Measurements from ENCODE around the gene SESN1.
A peak's percentile ranks its signal among the peaks of the same experiment; 100 is the strongest.
"Not testable (repeated sequence)": the region's sequence is repeated elsewhere in the genome, so short reads cannot be mapped to it uniquely, and the experiment has no call there.

The SESN1 gene

DNA sequence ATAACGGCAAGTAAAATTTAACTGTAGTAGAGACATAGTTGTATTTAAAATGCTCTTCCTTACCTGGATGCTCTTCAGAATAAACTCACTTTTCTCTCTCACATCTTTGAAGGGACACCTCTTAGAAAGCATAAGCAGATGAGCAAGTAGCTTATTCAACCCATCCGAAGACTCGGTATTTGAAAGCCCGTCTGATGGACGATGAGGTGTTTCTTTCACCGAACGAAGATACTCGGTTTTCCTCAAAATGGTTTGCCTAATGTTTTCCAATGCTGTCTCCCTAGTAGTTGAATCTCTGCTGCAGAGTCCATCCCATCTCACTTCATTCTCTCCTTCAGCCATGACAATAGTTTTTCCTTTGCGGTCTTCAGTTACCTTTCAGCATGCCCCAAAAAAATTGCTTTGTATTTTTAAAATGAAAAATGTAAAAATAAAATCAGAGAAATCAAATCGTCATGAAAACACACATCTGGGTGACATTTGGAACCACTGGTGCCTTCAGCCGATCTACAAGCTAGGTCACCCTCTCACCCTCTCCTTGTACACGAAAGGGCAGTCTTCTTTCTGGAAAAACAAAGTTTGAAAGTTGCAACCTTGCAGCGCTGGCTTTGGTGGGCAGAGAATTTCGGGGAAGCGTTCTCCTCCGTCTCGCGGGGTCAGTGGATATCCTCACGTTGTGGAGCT is 772 bp downstream of the SESN1 start:
- peak; percentile 6 for DNase-seq

DNA sequence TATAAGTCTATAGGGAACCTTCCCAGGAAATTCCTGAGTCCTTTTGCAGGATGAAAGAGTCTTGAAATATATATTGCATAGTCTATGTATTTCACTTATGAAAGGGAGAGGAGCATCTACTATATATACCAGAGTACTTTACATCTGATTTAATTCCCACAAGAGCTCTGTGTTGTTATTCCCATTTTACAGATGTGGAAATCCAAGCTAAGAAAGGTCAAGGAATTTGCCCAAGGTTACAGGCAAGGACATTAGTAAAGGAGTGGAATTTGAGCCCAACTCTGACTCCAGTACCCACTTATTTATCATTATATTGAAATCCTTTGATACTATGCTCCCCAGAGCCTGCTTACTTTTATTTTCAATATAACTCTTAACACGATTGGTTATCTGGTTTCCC is 2.6 kb downstream of the SESN1 start:
- no peak for DNase-seq

GRCh38 chr6:109091314-109092024 is 3.2 kb downstream of the SESN1 start:
- no peak for DNase-seq

DNA sequence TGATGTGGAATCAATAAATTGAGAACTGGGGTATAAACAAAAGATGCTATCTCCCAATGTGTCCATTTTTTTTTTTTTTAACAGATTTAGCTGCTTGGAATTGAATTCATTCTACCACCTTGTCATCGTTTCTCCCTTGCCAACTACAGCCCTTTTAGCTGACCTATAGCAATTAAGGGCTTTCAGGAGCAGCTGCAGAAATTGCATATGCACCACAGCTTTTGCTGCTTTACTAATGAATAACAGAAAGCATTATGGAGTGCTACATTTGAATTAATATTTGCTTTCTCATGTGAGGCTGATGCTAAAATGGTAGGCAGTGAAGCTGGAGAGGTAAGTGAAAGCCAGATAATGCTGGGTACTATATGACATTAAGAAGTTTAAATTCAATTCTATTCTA is 5.7 kb downstream of the SESN1 start:
- DNase-seq: no peak

DNA sequence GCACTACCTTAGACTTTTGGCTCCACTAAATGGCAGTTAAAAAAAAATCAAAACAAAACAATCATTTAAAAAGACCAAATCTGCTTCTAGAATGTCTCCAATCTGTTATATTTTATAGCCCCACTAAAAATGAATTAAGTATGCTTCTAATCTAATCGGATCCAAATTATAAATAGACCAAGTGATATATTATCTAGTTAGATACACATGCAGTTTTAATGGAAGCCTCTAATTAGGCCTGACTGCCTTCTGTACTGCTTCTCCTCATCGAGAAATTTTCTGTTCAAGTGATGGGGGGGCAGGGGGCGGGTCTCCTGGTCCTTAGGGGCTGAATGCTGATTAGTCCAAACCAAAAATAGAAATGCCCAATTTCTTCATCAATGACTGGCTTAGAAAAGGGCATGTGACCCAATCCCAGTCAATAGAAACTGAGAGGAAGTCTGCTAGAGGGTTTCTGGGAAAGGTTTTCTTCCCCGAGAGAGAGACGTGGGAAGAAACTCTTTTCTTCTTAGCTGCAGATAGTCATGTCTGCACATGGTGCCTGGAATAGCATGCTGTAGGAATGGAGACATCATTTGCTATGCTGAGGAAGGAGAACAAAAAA is 6.9 kb downstream of the SESN1 start:
- DNase-seq: no peak

DNA sequence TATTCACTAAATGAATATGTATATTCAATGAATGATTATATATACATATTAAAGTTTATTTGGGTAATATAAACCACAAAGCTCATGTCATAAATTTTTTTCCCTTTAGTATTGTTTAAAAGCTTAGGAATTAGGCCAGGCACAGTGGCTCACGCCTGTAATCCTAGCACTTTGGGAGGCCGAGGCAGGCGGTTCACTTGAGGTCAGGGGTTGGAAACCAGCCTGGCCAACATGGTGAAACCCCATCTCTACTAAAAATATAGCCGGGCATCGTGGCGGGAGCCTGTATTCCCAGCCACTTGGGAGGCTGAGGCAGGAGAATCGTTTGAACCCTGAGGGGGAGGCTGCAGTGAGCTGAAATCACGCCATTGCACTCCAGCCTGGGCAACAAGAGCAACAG is 10.5 kb downstream of the SESN1 start:
- not testable (repeated sequence) for DNase-seq

- no peak for DNase-seq
Measured at GRCh38 chr6:109083657-109084056, 11.0 kb downstream of the SESN1 start.

DNA sequence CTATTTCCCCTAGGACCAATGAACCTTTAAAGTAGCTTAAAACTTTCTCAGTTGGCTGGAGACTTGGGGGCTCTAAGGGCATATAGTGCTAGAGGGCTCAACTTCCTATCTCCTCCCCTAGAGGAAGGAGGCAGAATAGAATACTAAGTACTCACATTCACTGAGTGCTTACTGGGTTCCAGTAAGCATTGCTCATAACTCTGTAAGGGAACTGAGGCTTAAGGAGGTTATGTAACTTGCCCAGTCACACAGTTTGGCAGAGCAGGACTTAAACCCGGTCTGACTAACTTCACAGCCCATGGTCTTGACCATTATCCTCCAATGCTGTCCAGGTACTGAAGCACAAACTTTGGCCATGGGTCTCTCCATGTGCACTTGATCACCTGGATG is 12.5 kb downstream of the SESN1 start:
- no peak for DNase-seq

GRCh38 chr6:109081516-109082187 is 13.0 kb downstream of the SESN1 start:
- DNase-seq: no peak

- DNase-seq: no peak
Measured at GRCh38 chr6:109081026-109081425, 13.6 kb downstream of the SESN1 start.

- no peak for DNase-seq
Measured at GRCh38 chr6:109079981-109080380, 14.7 kb downstream of the SESN1 start.

DNA sequence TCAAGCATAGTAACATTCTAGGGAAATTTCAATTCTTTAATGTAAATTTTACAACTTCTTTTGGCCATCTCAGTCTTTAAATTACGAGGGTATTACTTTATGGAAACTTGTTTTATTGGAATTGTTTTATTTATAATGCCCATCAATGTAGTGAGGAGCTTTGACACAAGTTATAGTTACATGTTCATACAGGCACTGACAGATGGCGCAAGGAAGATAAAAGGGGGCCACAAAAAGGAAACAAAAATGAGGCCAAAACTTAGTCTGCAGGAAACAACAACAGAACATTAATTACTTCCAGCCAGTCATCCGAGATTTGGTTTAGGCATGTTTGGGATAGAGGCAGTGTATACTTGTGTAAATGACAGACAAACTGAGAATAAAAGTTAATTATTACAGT is 18.3 kb downstream of the SESN1 start:
- DNase-seq: no peak

- peak; percentile 76 for DNase-seq
Measured at GRCh38 chr6:109075934-109076333, 18.7 kb downstream of the SESN1 start.

DNA sequence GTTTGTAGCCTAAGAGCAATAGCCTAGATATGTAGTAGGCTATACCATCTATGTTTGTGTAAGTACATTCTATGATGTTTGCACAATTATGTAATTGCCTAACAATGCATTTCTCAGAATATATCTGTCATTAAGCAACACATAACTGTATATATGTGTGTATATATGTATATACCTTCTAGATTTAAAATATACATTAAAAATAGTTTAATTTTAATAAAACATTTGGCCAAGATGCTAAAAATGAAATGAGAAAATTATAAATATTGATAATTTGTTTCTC is 20.6 kb downstream of the SESN1 start:
- no peak for DNase-seq

DNA sequence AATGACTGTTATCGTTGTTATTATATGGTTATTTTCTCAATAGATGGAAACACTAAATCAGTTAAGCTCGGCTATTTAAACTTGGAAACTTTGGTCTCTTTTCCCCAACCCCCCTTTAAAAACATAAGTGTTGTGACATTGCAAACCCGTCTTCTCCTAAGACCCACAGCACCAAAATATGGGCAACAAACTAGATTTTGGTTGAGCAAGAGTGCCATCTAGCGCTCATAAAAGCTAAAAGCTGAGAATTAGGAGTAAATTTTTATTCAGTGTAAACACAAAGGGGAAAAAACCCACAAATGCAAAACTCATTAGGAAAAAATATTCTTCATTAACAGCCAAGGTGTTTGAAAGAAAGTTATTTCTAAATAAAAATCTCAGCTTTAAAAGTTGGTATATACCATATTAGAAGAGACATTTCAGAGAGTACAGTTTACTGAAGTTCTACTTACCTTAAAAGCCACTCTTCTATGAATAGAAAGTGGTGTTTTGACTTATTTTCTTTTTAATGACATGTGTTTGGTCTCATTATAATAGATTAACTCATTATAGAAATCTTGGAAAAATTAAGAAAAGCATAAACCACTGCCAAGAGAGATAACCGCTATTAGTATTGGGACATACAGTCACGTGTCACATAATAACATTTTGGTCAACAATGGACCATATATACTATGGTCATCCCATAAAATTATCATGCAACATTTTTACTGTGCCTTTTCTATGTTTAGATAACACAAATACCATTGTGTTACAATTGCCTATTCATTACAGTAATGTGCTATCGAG is 21.1 kb downstream of the SESN1 start:
- peak; percentile 74 for DNase-seq

DNA sequence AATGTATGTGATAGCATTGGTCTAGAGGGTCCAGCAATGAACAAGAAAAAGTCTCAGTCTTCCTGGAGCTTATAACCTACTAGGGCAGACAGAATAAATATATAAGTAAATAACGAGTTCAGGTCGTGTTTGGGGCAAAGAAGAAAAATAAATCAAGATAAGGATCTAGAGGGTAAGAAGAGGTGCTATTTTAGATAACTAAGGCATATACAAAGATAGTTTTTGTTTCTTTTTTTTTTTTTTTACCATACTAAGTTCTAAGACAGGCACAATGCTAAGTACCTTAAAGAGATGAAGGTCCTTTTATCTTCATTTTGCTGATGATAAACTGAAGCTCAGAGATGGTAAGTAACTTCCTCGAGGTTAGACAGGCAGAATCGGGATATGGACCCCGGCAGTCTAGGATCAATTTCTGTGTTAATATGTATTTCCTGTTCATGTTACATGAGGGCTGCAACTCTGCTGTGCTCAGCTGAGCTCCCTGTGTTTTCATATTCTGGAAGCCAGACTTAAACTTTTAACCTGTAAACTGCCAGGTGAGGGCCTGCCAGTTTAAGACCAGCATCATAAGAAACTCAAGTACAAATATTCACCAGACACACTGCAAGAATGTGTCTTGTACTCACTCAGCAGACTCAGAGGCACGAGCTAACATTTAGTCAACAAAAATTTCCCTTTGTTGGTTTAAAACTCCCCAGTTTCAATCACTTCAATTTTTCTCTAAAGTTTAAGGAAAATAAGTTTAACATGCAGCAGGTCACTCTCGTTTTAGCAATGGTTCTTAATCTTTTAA is 23.3 kb downstream of the SESN1 start:
- DNase-seq: no peak

GRCh38 chr6:109069746-109070145 is 24.9 kb downstream of the SESN1 start:
- DNase-seq: no peak

DNA sequence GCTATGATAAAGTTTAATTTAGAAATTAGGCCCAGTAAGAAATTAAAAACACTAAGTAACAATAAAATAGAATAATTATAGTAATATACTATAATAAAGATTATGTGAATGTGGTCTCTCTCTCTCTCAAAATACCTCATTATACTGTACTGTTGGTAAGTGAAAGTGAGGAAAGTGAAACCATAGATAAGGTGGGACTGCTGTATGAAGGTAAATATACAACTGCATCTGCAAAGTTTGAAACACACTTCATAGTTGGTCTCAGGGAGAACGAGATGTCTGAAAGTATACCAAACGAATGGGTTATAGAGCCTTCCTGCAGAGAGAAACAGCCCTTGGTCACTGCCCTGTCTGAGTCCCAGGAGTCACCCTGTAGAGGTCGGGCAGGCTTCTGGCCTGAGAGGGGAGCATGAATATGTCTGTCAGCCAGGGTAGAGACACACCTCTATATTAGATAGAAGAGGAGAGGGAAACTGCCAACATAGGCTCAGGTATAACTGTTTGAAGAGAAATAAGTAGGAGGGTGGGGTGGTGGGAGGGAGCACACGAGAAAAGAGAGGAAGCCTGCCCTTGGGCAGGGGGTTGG is 31.8 kb downstream of the SESN1 start:
- no peak for DNase-seq

- no peak for DNase-seq
Measured at GRCh38 chr6:109062216-109062615, 32.4 kb downstream of the SESN1 start.

DNA sequence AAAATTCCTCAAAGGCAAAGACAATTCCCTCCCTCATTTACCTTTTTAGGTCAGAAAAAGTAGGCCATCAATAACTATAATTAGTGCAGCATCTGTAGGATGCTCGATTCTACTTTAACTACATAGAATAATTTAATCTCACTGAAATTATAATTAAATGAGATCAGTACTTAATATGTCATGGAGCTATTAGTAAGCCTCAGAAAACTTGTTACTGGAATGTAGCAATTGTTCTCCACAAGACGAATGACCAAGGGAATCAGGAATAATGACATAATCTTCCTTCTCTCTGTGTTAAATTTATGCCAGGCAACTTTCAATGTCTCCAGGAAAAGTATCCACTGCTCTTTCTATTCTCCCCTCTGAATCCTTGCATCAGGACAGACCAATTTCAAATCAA is 34.1 kb downstream of the SESN1 start:
- DNase-seq: no peak

- DNase-seq: no peak
Measured at GRCh38 chr6:109059571-109060021, 35.0 kb downstream of the SESN1 start.

GRCh38 chr6:109059153-109059552 is 35.5 kb downstream of the SESN1 start:
- no peak for DNase-seq

All from fibroblast of skin of right quadriceps (primary cell).